HEK293 (cell line): Measurements from ENCODE around the gene NEU3.

Experiments used
- CTCF ChIA-PET: fragments of 350-600 bp; formaldehyde crosslinking; extraction: SDS; loops from one replicate; lab custom pipeline; 2021; ENCODE audit warnings: antibody characterized with exemption; lab: Yijun Ruan, JAX
- POLR2A ChIA-PET: fragments of 300-600 bp; formaldehyde crosslinking; extraction: SDS; loops from one replicate; lab custom pipeline; 2020; ENCODE audit warnings: antibody characterized with exemption, inconsistent platforms; lab: Yijun Ruan, JAX
- H3K27ac ChIP-seq: fragments of 200-500 bp; sonication (Bioruptor generic); 2 replicates; pipeline ENCODE4 v1.5.1; 2014; ENCODE audit warnings: low read depth, low read length, control low read depth, inconsistent platforms; ENCODE audit errors: extremely low read depth
- H3K36me3 ChIP-seq, 2 experiments: fragments of 200-500 bp in 1 of 2; sonication (Bioruptor generic) in 1 of 2; 1 replicate in 1 of 2; 2 replicates in 1 of 2; pipeline ENCODE4 v1.5.1; 2014 to 2017; ENCODE audit warnings: inconsistent platforms in 2 of 2, low read length in 2 of 2; ENCODE audit not compliant: control insufficient read depth in 2 of 2, insufficient read depth in 1 of 2
- H3K4me1 ChIP-seq: fragments of 200-500 bp; sonication (Bioruptor generic); 2 replicates; pipeline ENCODE4 v1.5.1; 2014; ENCODE audit warnings: mild to moderate bottlenecking, low read length, inconsistent platforms; ENCODE audit not compliant: control insufficient read depth, insufficient read depth
- H3K4me3 ChIP-seq: 2 replicates; pipeline ENCODE4 v1.5.1; 2011; ENCODE audit warnings: low read depth, mild to moderate bottlenecking, control low read depth, low read length, moderate library complexity
- H3K9me3 ChIP-seq: fragments of 200-500 bp; sonication (Bioruptor generic); 2 replicates; pipeline ENCODE4 v1.5.1; 2014; ENCODE audit warnings: low read depth, low read length, inconsistent platforms; ENCODE audit not compliant: control insufficient read depth, insufficient read depth
- AEBP2 ChIP-seq: fragments of 450-650 bp; formaldehyde crosslinking; IDR thresholded peaks from 2 replicates; pipeline ENCODE4 v1.5.1; 2016; ENCODE audit warnings: missing biosample characterization, missing genetic modification characterization, borderline replicate concordance
- HIC1 ChIP-seq: fragments of 450-650 bp; formaldehyde crosslinking; IDR thresholded peaks from 2 replicates; pipeline ENCODE4 v1.5.1; 2016; ENCODE audit warnings: missing biosample characterization, missing genetic modification characterization
- HOXC10 ChIP-seq: sonication (generic); formaldehyde crosslinking; IDR thresholded peaks from 2 replicates; pipeline ENCODE4 v1.8.1; 2023; ENCODE audit warnings: mild to moderate bottlenecking, missing genetic modification reagents
- SP7 ChIP-seq: fragments of 450-650 bp; formaldehyde crosslinking; IDR thresholded peaks from 2 replicates; pipeline ENCODE4 v1.5.1; 2016; ENCODE audit warnings: missing biosample characterization, missing genetic modification characterization
- ZFHX2 ChIP-seq: fragments of 450-650 bp; formaldehyde crosslinking; conservative IDR thresholded peaks from 2 replicates; pipeline ENCODE4 v1.5.1; 2016; ENCODE audit warnings: missing biosample characterization, missing genetic modification characterization
- ZNF10 ChIP-seq: fragments of 450-650 bp; formaldehyde crosslinking; IDR thresholded peaks from 2 replicates; pipeline ENCODE4 v1.5.1; 2017; ENCODE audit warnings: missing biosample characterization, missing genetic modification characterization
- ZNF148 ChIP-seq: fragments of 450-650 bp; formaldehyde crosslinking; IDR thresholded peaks from 2 replicates; pipeline ENCODE4 v1.5.0; 2017; ENCODE audit warnings: missing biosample characterization, missing genetic modification characterization, borderline replicate concordance
- ZNF248 ChIP-seq: fragments of 450-650 bp; formaldehyde crosslinking; IDR thresholded peaks from 2 replicates; pipeline ENCODE4 v1.5.1; 2017; ENCODE audit warnings: missing biosample characterization, missing genetic modification characterization
- ZNF366 ChIP-seq: fragments of 450-650 bp; formaldehyde crosslinking; conservative IDR thresholded peaks from 2 replicates; pipeline ENCODE4 v1.5.1; 2016; ENCODE audit warnings: missing biosample characterization, missing genetic modification characterization
- ZNF473 ChIP-seq: fragments of 450-650 bp; formaldehyde crosslinking; IDR thresholded peaks from 2 replicates; pipeline ENCODE4 v1.5.1; 2017; ENCODE audit warnings: missing biosample characterization, missing genetic modification characterization
- ZNF510 ChIP-seq: fragments of 450-650 bp; formaldehyde crosslinking; IDR thresholded peaks from 2 replicates; pipeline ENCODE4 v1.5.1; 2018; ENCODE audit warnings: mild to moderate bottlenecking, missing genetic modification characterization, missing biosample characterization; ENCODE audit not compliant: insufficient replicate concordance
- ZNF549 ChIP-seq: fragments of 450-650 bp; IDR thresholded peaks from 2 replicates; pipeline ENCODE4 v1.5.1; 2018; ENCODE audit warnings: missing biosample characterization, missing genetic modification characterization, mild to moderate bottlenecking, inconsistent platforms, moderate library complexity
- ZNF555 ChIP-seq: fragments of 450-650 bp; formaldehyde crosslinking; conservative IDR thresholded peaks from 2 replicates; pipeline ENCODE4 v1.5.1; 2017; ENCODE audit warnings: missing biosample characterization, mild to moderate bottlenecking, missing genetic modification characterization, inconsistent platforms
- ZNF600 ChIP-seq: fragments of 450-650 bp; formaldehyde crosslinking; IDR thresholded peaks from 2 replicates; pipeline ENCODE4 v1.5.1; 2016; ENCODE audit warnings: missing biosample characterization, missing genetic modification characterization
- ZNF707 ChIP-seq: fragments of 450-650 bp; formaldehyde crosslinking; IDR thresholded peaks from 2 replicates; pipeline ENCODE4 v1.5.1; 2016; ENCODE audit warnings: missing biosample characterization, missing genetic modification characterization
- ZNF792 ChIP-seq: fragments of 450-650 bp; formaldehyde crosslinking; IDR thresholded peaks from 2 replicates; pipeline ENCODE4 v1.5.1; 2016; ENCODE audit warnings: missing biosample characterization, missing genetic modification characterization
- TF ChIP-seq, protein P1 (sequence below): fragments of 450-650 bp; formaldehyde crosslinking; IDR thresholded peaks from 2 replicates; pipeline ENCODE4 v1.5.1; 2017; ENCODE audit warnings: missing biosample characterization, missing genetic modification characterization
- TF ChIP-seq, protein P2 (sequence below): fragments of 450-650 bp; formaldehyde crosslinking; conservative IDR thresholded peaks from 2 replicates; pipeline ENCODE4 v1.5.1; 2016; ENCODE audit warnings: low read depth, missing biosample characterization, missing genetic modification characterization

Gene NEU3

DNA sequence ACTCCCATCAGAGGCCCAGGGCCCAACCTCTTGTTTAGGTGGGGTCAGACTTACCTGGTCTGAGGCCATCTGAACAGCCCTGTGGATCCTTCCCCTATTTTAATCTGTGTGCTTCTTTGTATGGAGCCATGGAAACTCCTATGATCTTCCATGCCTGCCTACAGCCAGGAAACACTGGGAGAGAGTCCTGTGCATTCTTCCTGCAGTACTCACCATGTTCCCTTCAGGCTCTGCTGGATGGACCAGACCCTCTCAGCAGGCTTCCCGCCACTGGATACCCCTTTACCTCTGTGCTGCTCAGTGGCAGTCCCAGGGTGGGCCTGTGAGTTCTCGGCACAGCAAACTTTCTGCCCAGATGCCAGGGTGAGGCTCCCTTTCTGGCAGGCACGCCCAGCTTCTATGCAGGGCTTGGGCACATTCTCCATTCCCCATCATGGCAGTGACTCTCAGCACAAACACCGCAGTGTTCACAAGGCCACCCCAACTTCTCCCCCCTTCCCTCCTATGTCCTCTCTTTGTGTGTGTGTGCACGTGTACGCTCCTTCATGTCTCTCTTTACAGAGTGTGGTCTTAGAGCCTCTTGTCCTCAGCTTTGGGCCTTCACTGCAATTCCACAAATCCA is 34.8 kb downstream of the NEU3 start:
- Histone ChIP-seq H3K4me3 (no peak overlapping the region), H3K27ac (no peak overlapping the region), H3K4me1 (no peaks in the 10 kb centered on the region), H3K9me3 (no peaks in the 10 kb centered on the region), H3K36me3 (no peaks in the 10 kb centered on the region)
- POLR2A ChIA-PET, result no interaction called here
- TF ChIP-seq, protein P1, sequence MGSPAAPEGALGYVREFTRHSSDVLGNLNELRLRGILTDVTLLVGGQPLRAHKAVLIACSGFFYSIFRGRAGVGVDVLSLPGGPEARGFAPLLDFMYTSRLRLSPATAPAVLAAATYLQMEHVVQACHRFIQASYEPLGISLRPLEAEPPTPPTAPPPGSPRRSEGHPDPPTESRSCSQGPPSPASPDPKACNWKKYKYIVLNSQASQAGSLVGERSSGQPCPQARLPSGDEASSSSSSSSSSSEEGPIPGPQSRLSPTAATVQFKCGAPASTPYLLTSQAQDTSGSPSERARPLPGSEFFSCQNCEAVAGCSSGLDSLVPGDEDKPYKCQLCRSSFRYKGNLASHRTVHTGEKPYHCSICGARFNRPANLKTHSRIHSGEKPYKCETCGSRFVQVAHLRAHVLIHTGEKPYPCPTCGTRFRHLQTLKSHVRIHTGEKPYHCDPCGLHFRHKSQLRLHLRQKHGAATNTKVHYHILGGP, result no peak
- TF ChIP-seq ZNF600 (tag by site-specific recombination) (no peak), HIC1 (no peak), SP7 (tag by site-specific recombination) (no peak)
- CTCF ChIA-PET, result interaction anchor here (0.7 to 8.8 kb wide), 22 partner anchors 8 to 234 kb away, joined by 3 to 90 read pairs (median 6); partner anchors contain the start of gene TPBGL

- H3K4me3 ChIP-seq, result no peak overlapping the region
- TF ChIP-seq ZNF792 (tag by site-specific recombination) (no peak), ZFHX2 (tag by site-specific recombination) (no peak), ZNF555 (tag by site-specific recombination) (no peak), AEBP2 (tag by site-specific recombination) (no peak), ZNF510 (no peak)
- CTCF ChIA-PET, result interaction anchor here (0.7 to 8.8 kb wide), 10 partner anchors 8 to 233 kb away, joined by 3 to 90 read pairs (median 22); partner anchors contain the start of gene TPBGL
- POLR2A ChIA-PET, result no interaction called here
- no peak overlapping the region for H3K27ac ChIP-seq
- H3K36me3 ChIP-seq, result no peaks in the 10 kb centered on the region
- H3K4me1 ChIP-seq, result no peaks in the 10 kb centered on the region
- no peaks in the 10 kb centered on the region for H3K9me3 ChIP-seq
These were observed 35.3 kb downstream of the NEU3 start for GRCh38 chr11:75024068-75024449.

GRCh38 chr11:75024764-75025211 is 36.1 kb downstream of the NEU3 start:
- TF ChIP-seq ZNF473 (no peak), ZNF707 (tag by site-specific recombination) (no peak), ZNF148 (tag by site-specific recombination) (no peak), ZNF248 (tag by site-specific recombination) (no peak), ZNF366 (tag by site-specific recombination) (no peak), HOXC10 (CRISPR knock-in tag) (no peak), ZNF549 (tag by site-specific recombination) (no peak), ZNF600 (tag by site-specific recombination) (no peak), ZNF10 (tag by site-specific recombination) (no peak)
- TF ChIP-seq, protein P2, sequence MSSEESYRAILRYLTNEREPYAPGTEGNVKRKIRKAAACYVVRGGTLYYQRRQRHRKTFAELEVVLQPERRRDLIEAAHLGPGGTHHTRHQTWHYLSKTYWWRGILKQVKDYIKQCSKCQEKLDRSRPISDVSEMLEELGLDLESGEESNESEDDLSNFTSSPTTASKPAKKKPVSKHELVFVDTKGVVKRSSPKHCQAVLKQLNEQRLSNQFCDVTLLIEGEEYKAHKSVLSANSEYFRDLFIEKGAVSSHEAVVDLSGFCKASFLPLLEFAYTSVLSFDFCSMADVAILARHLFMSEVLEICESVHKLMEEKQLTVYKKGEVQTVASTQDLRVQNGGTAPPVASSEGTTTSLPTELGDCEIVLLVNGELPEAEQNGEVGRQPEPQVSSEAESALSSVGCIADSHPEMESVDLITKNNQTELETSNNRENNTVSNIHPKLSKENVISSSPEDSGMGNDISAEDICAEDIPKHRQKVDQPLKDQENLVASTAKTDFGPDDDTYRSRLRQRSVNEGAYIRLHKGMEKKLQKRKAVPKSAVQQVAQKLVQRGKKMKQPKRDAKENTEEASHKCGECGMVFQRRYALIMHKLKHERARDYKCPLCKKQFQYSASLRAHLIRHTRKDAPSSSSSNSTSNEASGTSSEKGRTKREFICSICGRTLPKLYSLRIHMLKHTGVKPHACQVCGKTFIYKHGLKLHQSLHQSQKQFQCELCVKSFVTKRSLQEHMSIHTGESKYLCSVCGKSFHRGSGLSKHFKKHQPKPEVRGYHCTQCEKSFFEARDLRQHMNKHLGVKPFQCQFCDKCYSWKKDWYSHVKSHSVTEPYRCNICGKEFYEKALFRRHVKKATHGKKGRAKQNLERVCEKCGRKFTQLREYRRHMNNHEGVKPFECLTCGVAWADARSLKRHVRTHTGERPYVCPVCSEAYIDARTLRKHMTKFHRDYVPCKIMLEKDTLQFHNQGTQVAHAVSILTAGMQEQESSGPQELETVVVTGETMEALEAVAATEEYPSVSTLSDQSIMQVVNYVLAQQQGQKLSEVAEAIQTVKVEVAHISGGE (tag by site-specific recombination), result no peak
- Histone ChIP-seq H3K4me3 (no peak overlapping the region), H3K9me3 (no peaks in the 10 kb centered on the region), H3K36me3 (no peaks in the 10 kb centered on the region), H3K27ac (no peak overlapping the region), H3K4me1 (no peaks in the 10 kb centered on the region)
- POLR2A ChIA-PET, result no interaction called here
- CTCF ChIA-PET, result interaction anchor here (0.6 to 8.8 kb wide), 5 partner anchors 115 to 1413 kb away, joined by 5 to 90 read pairs (median 15); partner anchors contain the start of gene TPBGL
